GM12878 (cell line): Measurements from ENCODE around the gene GPRASP2.

Experiments used
- EZH2 ChIP-seq: IDR thresholded peaks from 2 replicates; pipeline ENCODE4 v1.6.1; 2012; ENCODE audit warnings: low read depth, mild to moderate bottlenecking, control low read depth, inconsistent platforms, low read length, borderline replicate concordance; ENCODE audit not compliant: control insufficient read depth
- HDAC2 ChIP-seq: fragments of 200-600 bp; sonication (generic); IDR thresholded peaks from 2 replicates; pipeline ENCODE4 v1.6.1; 2017
- MEF2A ChIP-seq: IDR thresholded peaks from 2 replicates; pipeline ENCODE4 v1.6.1; 2011; ENCODE audit warnings: low read depth, mild to moderate bottlenecking, low read length, moderate library complexity; ENCODE audit not compliant: insufficient read depth
- POLR2AphosphoS5 ChIP-seq: IDR thresholded peaks from 2 replicates; pipeline ENCODE4 v1.6.1; 2011; ENCODE audit warnings: mild to moderate bottlenecking, low read length, inconsistent platforms
- TCF12 ChIP-seq: IDR thresholded peaks from 2 replicates; pipeline ENCODE4 v1.6.1; 2011; ENCODE audit warnings: low read depth, mild to moderate bottlenecking, low read length
- YY1 ChIP-seq: IDR thresholded peaks from 2 replicates; pipeline ENCODE4 v1.6.1; 2011; ENCODE audit warnings: low read depth, mild to moderate bottlenecking, low read length
- ZSCAN29 ChIP-seq: fragments of 450-650 bp; IDR thresholded peaks from 2 replicates; pipeline ENCODE4 v1.6.1; 2017; ENCODE audit warnings: mild to moderate bottlenecking, moderate library complexity
- TF ChIP-seq, protein P1 (sequence below), 3 experiments: IDR thresholded peaks in 2 of 3; conservative IDR thresholded peaks in 1 of 3; 2 replicates each; pipeline ENCODE4 v1.5.1; 2011; ENCODE audit warnings: low read depth in 3 of 3, low read length in 3 of 3, mild to moderate bottlenecking in 3 of 3, control low read depth in 2 of 3, moderate library complexity in 2 of 3, inconsistent platforms in 1 of 3, mixed read lengths in 1 of 3; ENCODE audit not compliant: control insufficient read depth in 2 of 3, insufficient read depth in 1 of 3; ENCODE audit errors: extremely low read depth in 1 of 3
- TF ChIP-seq, protein P2 (sequence below): IDR thresholded peaks from 2 replicates; pipeline ENCODE4 v1.6.1; 2012; ENCODE audit warnings: mild to moderate bottlenecking, low read depth, low read length

DNA sequence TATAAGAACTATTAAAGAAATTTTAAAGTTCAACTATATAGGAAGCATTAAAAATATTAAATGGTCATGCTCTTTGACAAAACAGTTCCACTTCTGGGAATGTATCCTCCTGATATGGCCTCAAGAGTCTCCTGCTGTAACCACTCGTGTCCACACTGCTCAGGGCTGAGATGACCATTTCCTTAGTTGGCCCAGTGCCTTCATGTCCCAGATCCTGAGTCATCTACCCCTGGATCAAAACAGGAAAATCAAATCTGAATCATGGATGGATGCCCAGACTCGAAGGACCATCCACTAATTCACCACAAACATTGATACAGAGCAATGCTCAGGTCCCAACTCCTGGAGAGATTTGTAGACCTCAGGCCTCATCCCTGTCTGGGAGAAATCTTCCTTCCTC lies 53.0 kb downstream of the GPRASP2 start:
- no peak for TF ChIP-seq EZH2
- no peak for TF ChIP-seq TCF12
- TF ChIP-seq POLR2AphosphoS5 = no peak
- TF ChIP-seq HDAC2 = no peak
- TF ChIP-seq, protein P1, sequence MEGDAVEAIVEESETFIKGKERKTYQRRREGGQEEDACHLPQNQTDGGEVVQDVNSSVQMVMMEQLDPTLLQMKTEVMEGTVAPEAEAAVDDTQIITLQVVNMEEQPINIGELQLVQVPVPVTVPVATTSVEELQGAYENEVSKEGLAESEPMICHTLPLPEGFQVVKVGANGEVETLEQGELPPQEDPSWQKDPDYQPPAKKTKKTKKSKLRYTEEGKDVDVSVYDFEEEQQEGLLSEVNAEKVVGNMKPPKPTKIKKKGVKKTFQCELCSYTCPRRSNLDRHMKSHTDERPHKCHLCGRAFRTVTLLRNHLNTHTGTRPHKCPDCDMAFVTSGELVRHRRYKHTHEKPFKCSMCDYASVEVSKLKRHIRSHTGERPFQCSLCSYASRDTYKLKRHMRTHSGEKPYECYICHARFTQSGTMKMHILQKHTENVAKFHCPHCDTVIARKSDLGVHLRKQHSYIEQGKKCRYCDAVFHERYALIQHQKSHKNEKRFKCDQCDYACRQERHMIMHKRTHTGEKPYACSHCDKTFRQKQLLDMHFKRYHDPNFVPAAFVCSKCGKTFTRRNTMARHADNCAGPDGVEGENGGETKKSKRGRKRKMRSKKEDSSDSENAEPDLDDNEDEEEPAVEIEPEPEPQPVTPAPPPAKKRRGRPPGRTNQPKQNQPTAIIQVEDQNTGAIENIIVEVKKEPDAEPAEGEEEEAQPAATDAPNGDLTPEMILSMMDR (IDR thresholded peaks at IDR 0.05 in 2 of 3, conservative IDR thresholded peaks at IDR 0.05 in 1 of 3; ENCODE audit: control insufficient read depth in 2 of 3, extremely low read depth in 1 of 3, insufficient read depth in 1 of 3, low read depth in 3 of 3, low read length in 3 of 3) = no peak
- TF ChIP-seq YY1 = no peak
- TF ChIP-seq, protein P2, sequence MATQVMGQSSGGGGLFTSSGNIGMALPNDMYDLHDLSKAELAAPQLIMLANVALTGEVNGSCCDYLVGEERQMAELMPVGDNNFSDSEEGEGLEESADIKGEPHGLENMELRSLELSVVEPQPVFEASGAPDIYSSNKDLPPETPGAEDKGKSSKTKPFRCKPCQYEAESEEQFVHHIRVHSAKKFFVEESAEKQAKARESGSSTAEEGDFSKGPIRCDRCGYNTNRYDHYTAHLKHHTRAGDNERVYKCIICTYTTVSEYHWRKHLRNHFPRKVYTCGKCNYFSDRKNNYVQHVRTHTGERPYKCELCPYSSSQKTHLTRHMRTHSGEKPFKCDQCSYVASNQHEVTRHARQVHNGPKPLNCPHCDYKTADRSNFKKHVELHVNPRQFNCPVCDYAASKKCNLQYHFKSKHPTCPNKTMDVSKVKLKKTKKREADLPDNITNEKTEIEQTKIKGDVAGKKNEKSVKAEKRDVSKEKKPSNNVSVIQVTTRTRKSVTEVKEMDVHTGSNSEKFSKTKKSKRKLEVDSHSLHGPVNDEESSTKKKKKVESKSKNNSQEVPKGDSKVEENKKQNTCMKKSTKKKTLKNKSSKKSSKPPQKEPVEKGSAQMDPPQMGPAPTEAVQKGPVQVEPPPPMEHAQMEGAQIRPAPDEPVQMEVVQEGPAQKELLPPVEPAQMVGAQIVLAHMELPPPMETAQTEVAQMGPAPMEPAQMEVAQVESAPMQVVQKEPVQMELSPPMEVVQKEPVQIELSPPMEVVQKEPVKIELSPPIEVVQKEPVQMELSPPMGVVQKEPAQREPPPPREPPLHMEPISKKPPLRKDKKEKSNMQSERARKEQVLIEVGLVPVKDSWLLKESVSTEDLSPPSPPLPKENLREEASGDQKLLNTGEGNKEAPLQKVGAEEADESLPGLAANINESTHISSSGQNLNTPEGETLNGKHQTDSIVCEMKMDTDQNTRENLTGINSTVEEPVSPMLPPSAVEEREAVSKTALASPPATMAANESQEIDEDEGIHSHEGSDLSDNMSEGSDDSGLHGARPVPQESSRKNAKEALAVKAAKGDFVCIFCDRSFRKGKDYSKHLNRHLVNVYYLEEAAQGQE = no peak
- TF ChIP-seq MEF2A = no peak
- TF ChIP-seq ZSCAN29 = no peak
